ENCODE results near the gene OR5K1. TPM values are rescaled to one million over a fixed set of nuclear protein-coding genes. Genes with fewer than 3 reads are reported as not detected.

The OR5K1 gene
- total and polyA plus RNA-seq, 2 donors (not counting 3 experiments of a cell fraction or from before 2014, with no cell fraction given), result not detected

GRCh38 chr3:98518816-98519215, 55.8 kb downstream of the OR5K1 start:
- dilution Hi-C loops (cut with MboI; ENCODE audit: extremely low pct_ligation_motif_present, low sequenced_read_pairs), result no loop called here
- CTCF ChIA-PET, result no interaction called here

More at GRCh38 chr3:98518816-98519215, 55.8 kb downstream of the OR5K1 start:
- POLR2A ChIA-PET, result no interaction called here
- Histone ChIP-seq H3K9ac (replicated peaks; ENCODE audit: extremely low read depth, insufficient read depth, low read length) (no peak overlapping the region), H3K4me2 (ENCODE audit: insufficient read depth, low read length) (no peak overlapping the region), H4K20me1 (replicated peaks; ENCODE audit: control insufficient read depth, extremely low read depth, insufficient read depth, low read length) (peaks cover 5% of the 10 kb centered on the region), H3K4me1 (ENCODE audit: control insufficient read depth, extremely low read depth, insufficient read depth, low read length) (peaks cover 13% of the 10 kb centered on the region), H3K9me1 (replicated peaks; ENCODE audit: control insufficient read depth, extremely low read depth, insufficient read depth, low read length) (no peaks in the 10 kb centered on the region), H2AFZ (ENCODE audit: low read depth, low read length) (no peak overlapping the region), H3K4me3 (replicated peaks in 1 of 3; ENCODE audit: insufficient read depth in 1 of 3, low read depth in 1 of 3, low read length in 3 of 3) (no peak overlapping the region), H3K79me2 (ENCODE audit: control insufficient read depth, insufficient read depth, low read length) (peaks cover 27% of the 10 kb centered on the region), H3K27me3 (ENCODE audit: control insufficient read depth in 2 of 2, insufficient read depth in 2 of 2, low read length in 2 of 2) (no peaks in the 10 kb centered on the region), H3K36me3 (ENCODE audit: control insufficient read depth in 2 of 2, extremely low read depth in 1 of 2, insufficient read depth in 2 of 2, low read length in 2 of 2) (peaks cover 4 to 18% of the 10 kb centered on the region in 2 experiments), H3K9me3 (replicated peaks; ENCODE audit: control insufficient read depth, insufficient read depth, low read length) (no peaks in the 10 kb centered on the region), H3K27ac (ENCODE audit: insufficient read depth, low read depth, low read length) (no peak overlapping the region)
- FAIRE-seq, result no peak
- BruUV-seq (replicated peaks), result no TSS peak
- DNase-seq (ENCODE audit: low read depth, low spot score), result no peak
- intact Hi-C loops (cut with micrococcal nuclease), result no loop called here
- no peak for TF ChIP-seq POLR2AphosphoS5 (IDR thresholded peaks at IDR 0.05; ENCODE audit: insufficient read depth, low read depth, low read length)
- TF ChIP-seq JUN (IDR thresholded peaks at IDR 0.05; ENCODE audit: borderline replicate concordance, insufficient read depth, insufficient read length, low read depth), result no peak
- TF ChIP-seq MYC (IDR thresholded peaks at IDR 0.05; ENCODE audit: low read depth, low read length), result no peak
- no peak for TF ChIP-seq CTCF (IDR thresholded peaks at IDR 0.05; ENCODE audit: extremely low read depth in 1 of 2, insufficient read depth in 1 of 2, low read depth in 1 of 2, low read length in 2 of 2)
- TF ChIP-seq POLR2A (IDR thresholded peaks at IDR 0.05; ENCODE audit: low read depth, low read length), result no peak
- no peak for TF ChIP-seq FOS (IDR thresholded peaks at IDR 0.05; ENCODE audit: borderline replicate concordance, insufficient read depth, low read length)
- TF ChIP-seq MAX (IDR thresholded peaks at IDR 0.05; ENCODE audit: insufficient read depth, insufficient read length), result no peak
- TF ChIP-seq GATA2 (IDR thresholded peaks at IDR 0.05; ENCODE audit: insufficient read depth, insufficient read length, low read depth, low read length), result no peak
- no peak for TF ChIP-seq EZH2 (IDR thresholded peaks at IDR 0.05; ENCODE audit: borderline replicate concordance, low read depth, low read length, severe bottlenecking)

Data from endothelial cell of umbilical vein (primary cell).